Stimulated activated CD8-positive, alpha-beta memory T cell treated with anti-CD3 and anti-CD28 coated beads, Interleukin-7, amount 100 ng/mL, for 4 hours (primary cell): ENCODE results near the gene ADAMTS8.
"Not testable (repeated sequence)": the region's sequence is repeated elsewhere in the genome, so short reads cannot be mapped to it uniquely, and the experiment has no call there.

Experiments
- DNase-seq, 2 donors: peaks; one replicate each; pipeline ENCODE4 v3.0.0-alpha.2; 2020; ENCODE audit warnings: low read depth in 2 of 2

ADAMTS8 gene

GRCh38 chr11:130438401-130439159 is 10.2 kb upstream of the ADAMTS8 start:
- DNase-seq: not testable (repeated sequence)

DNA sequence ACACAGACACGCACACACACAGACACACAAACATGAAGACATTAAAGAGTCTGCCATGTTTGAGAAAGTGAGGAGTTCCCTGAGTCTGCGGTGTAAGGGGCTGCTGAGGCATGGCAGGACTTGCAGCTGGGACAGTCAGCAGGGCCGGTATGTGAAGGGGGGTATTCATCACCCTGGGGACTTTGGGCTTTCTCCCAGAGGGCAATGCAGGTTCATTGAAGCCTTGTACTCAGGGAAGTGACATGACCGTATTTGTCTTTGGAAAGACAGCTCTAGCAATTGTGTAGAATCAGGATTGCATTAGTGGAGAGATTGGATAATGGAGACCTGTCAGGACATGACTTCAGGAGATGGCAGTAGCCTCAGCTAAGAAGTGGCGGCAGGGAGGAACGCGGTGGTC is 9.4 kb upstream of the ADAMTS8 start:
- no peak for DNase-seq

GRCh38 chr11:130436171-130436570 is 7.8 kb upstream of the ADAMTS8 start:
- no peak for DNase-seq

GRCh38 chr11:130435671-130436070 is 7.3 kb upstream of the ADAMTS8 start:
- no peak for DNase-seq

DNA sequence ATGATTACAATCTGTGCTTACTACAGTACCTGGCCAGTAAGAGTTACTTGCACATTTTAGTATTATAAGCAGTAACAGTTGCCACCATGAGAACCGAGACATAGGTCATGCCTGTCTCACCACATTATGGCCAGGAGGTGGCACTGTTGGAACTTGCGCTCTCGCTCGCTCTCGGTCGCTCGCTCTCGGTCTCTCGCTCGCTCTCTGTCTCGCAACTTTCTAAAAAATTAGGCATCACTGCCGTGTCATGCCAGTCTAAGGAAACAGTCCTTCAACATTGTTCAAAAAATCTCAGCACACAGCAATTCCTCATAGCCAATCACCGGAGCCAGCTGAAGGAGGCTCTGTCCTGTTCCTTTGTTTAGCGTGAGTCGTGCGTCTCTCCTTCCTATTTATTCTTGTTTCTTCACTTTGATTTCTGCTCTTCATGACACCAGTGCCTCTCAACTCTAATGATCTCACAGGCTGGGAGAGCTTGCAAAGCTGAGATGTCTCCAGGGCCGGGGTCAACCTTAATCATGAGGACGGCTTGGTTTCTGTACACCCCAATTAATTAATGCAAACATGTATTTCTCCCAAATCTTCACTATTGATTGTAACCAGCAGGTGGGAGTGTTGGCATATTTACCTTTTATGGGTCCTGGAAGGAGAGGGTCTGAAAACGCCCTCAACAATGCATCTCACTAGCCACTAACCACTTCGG is 6.3 kb upstream of the ADAMTS8 start:
- DNase-seq: peak; percentile 31 to 38

GRCh38 chr11:130433357-130433756 is 4.9 kb upstream of the ADAMTS8 start:
- no peak for DNase-seq

GRCh38 chr11:130431801-130432200 is 3.4 kb upstream of the ADAMTS8 start:
- no peak for DNase-seq

DNA sequence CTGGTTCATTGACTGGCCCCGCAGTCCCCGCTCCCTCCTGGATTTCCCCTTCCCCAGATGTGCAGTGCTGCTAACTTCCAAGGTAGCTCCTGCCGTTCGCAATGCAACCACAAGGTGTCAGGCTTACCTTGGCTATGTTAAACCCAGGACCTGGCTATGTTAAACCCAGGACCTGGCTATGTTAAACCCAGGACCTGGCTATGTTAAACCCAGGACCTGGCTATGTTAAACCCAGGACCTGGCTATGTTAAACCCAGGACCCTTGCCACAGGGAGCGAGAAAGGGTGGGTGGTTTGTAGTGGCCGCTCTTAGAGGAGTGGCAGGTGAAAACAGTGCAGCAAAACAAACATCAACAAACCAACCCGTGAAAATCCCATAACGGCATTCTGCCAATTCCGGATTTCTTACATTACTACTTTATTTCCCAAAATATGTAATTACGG is 2.9 kb upstream of the ADAMTS8 start:
- DNase-seq: peak; percentile 30 to 42

DNA sequence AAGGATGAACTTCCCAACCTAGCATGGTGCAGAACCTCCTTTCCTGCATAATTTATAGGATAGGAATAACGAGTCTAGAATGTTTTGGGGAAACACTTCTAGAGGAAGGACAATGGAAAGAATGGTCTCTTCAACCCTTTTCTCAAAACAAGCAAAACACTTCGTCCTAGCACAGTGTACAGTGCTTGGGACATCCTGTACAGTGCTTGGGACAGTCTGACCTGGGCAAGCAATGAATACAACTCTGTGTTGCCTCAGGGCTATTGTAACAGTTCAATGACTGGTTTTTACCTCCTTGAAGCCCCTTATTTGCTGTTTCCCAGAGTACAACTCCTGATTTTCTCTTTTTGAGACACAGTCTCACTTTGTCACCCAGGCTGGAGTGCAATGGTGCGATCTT is 1.6 kb upstream of the ADAMTS8 start:
- no peak for DNase-seq

DNA sequence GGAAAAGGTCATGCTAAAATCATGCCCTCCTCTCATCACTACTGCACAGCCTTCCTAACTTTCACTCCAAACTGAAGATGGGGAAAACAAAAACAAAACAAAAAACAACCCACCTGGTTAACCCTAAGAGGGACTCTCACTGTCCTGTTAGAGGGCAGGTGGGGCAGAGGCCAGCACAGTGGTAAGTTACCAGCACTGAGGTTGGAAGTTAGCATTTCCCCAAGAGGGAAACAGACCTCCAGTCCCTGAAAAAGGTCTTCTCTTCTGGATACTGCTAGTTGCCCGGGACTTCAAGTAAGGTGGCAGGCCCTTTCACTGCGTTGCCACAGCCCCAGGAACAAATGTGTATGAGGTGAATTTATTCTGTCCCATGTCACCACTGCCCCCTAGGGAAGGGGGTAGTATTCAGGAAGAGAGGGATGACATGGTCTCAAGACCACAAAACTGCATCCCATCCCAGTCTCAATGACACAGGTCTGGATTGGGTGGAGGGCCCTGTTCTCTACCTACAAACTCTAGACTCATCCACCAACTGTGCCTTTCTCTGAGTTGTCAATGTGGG is 792 bp upstream of the ADAMTS8 start:
- no peak for DNase-seq

DNA sequence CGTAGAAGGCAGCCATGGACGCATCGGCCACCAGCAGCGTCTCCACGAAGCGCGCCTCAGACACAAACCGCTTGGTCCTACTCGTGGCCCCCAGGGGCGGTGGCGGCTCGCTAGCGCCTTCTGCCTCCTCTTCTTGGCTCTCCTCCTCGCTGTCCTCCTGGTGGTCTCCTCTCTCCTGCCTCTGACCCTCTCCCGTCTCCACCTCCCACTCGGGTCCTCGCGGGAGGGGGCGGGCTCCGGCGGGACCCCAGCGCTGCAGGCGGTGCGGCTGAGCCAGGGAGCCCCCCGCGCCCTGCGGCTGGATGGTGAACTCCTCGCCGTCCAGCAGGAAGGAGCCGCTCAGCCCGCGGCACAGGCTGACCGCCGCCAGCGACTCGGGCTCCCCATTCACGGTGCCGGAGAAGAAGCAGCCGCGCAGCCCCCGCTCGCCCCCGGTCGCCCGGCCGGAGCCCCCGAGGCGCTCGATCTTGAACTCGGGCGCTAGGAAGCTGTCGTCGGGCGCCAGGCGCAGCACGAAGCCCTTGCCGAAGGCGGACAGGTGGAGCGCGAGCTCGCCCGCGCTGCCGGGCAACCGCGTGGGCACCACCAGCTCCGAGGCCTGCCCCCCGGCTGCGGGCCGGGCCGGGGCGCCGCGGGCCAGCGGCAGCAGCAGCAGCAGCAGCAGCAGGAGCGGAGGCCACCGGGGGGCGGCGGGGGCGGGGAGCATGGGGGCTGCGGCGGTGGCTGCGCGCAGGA is 661 bp downstream of the ADAMTS8 start:
- DNase-seq: no peak

GRCh38 chr11:130426837-130427341 is 1.5 kb downstream of the ADAMTS8 start:
- DNase-seq: no peak

GRCh38 chr11:130426223-130426836 is 2.1 kb downstream of the ADAMTS8 start:
- no peak for DNase-seq

DNA sequence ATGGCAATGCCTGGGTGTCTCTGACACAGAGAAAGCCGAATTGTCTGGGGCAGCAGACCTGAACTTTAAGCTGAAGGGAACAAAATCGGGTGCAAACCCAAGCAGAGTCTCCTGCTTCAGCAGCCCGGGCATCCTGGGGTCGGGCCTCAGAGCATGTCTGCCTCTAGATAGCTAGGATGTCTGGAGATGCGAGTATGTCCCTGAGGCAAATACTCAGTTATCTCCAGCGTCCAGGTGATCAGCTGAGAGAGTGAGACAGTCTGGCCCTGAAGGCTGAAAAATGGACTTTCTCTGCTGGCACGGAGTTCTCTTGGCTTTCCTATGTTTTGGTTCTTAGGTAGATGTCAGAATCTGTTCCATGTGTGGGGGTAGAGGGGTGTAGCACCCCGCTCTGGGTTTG is 3.3 kb downstream of the ADAMTS8 start:
- DNase-seq: no peak

GRCh38 chr11:130424613-130425140 is 3.7 kb downstream of the ADAMTS8 start:
- no peak for DNase-seq

GRCh38 chr11:130423541-130424142 is 4.8 kb downstream of the ADAMTS8 start:
- DNase-seq: no peak

DNA sequence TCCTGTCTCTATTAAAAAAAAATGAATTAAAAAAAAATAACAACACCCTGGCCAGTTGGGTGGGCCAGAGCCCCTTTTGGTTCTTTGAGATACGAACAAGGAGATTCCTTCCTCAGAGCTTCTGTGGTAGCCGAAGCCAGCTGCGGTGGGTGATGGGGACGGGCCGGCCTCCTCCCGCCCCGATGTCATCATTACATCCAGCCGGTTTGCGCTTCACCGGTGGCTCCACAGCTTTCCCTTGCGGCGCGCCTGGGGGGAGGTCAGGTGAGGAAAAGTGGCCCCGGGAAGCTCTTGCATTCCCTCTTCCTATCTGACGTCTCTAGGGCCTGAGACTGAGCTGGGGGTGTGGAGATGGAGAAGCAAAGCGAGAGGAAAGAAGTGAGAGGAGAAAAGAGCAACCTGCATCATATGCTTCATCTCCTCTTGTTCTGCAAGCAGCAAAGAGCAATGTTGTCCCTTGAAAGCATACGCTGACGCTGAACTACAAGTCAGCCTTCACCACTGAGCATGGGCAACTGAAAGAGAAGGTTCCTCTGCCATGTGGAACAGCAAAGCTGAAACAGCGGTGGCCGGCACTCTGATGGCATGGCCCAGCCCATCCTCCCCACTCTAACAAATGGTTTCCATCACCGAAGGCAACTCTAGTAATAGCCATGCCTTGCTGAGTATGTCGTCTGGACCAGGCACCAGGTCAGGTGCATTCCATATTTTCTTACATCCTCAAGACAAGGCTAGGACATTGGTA is 6.0 kb downstream of the ADAMTS8 start:
- DNase-seq: no peak

- no peak for DNase-seq
Observed at GRCh38 chr11:130421697-130422096, 6.7 kb downstream of the ADAMTS8 start.

- DNase-seq: no peak
Observed at GRCh38 chr11:130421199-130421585, 7.2 kb downstream of the ADAMTS8 start.

GRCh38 chr11:130420478-130421198 is 7.8 kb downstream of the ADAMTS8 start:
- no peak for DNase-seq
